HepG2 (cell line): ENCODE data around the gene NRSN2. TPM values are rescaled to one million over a fixed set of nuclear protein-coding genes. Genes with fewer than 3 reads are reported as not detected.

Source experiments
- BCL3 ChIP-seq: sonication (generic); formaldehyde crosslinking; IDR thresholded peaks from 2 replicates; pipeline ENCODE4 v1.5.1; 2020; ENCODE audit warnings: mild to moderate bottlenecking, missing genetic modification reagents, moderate library complexity
- FLYWCH1 ChIP-seq: sonication (generic); formaldehyde crosslinking; IDR thresholded peaks from 2 replicates; pipeline ENCODE4 v1.8.1; 2023; ENCODE audit warnings: mild to moderate bottlenecking, missing genetic modification reagents
- FOXJ3 ChIP-seq: sonication (generic); formaldehyde crosslinking; IDR thresholded peaks from 2 replicates; pipeline ENCODE4 v1.4.0; 2020; ENCODE audit warnings: missing genetic modification reagents, mild to moderate bottlenecking, borderline replicate concordance
- HMGXB3 ChIP-seq: sonication (generic); formaldehyde crosslinking; IDR thresholded peaks from 2 replicates; pipeline ENCODE4 v1.4.0; 2020; ENCODE audit warnings: missing genetic modification reagents, borderline replicate concordance
- HNF1B ChIP-seq: sonication (generic); formaldehyde crosslinking; IDR thresholded peaks from 2 replicates; pipeline ENCODE4 v1.5.1; 2020; ENCODE audit warnings: mild to moderate bottlenecking, moderate library complexity, missing genetic modification reagents
- HNRNPK ChIP-seq: fragments of 200-400 bp; formaldehyde crosslinking; IDR thresholded peaks from 2 replicates; pipeline ENCODE4 v1.6.1; 2018; ENCODE audit warnings: low read length, low read depth, moderate library complexity, mild to moderate bottlenecking; ENCODE audit not compliant: poor library complexity, severe bottlenecking
- HOXA5 ChIP-seq: sonication (generic); formaldehyde crosslinking; IDR thresholded peaks from 2 replicates; pipeline ENCODE4 v1.4.0; 2020; ENCODE audit warnings: missing genetic modification reagents
- MYC ChIP-seq: sonication (generic); formaldehyde crosslinking; IDR thresholded peaks from 2 replicates; pipeline ENCODE4 v1.9.0; 2021; ENCODE audit warnings: missing genetic modification reagents, borderline replicate concordance
- NFATC3 ChIP-seq: sonication (generic); formaldehyde crosslinking; IDR thresholded peaks from 2 replicates; pipeline ENCODE4 v1.5.1; 2020; ENCODE audit warnings: mild to moderate bottlenecking, missing genetic modification reagents
- NFIB ChIP-seq: sonication (generic); formaldehyde crosslinking; IDR thresholded peaks from 2 replicates; pipeline ENCODE4 v1.9.0; 2021; ENCODE audit warnings: missing genetic modification reagents, mild to moderate bottlenecking, borderline replicate concordance
- NR2F6 ChIP-seq, 2 experiments: IDR thresholded peaks; 2 replicates each; pipeline ENCODE4 v1.6.1; 2016; ENCODE audit warnings: antibody characterized with exemption in 1 of 2, mild to moderate bottlenecking in 1 of 2
- RAD51 ChIP-seq: fragments of 450-650 bp; IDR thresholded peaks from 2 replicates; pipeline ENCODE4 v1.6.1; 2016; ENCODE audit warnings: borderline replicate concordance
- RFXAP ChIP-seq: sonication (generic); formaldehyde crosslinking; IDR thresholded peaks from 2 replicates; pipeline ENCODE4 v1.4.0; 2020; ENCODE audit warnings: missing genetic modification reagents, borderline replicate concordance
- TFAP4 ChIP-seq: sonication (generic); IDR thresholded peaks from 2 replicates; pipeline ENCODE4 v1.6.1; 2016; ENCODE audit warnings: low read depth, borderline replicate concordance
- ZMYM4 ChIP-seq: sonication (generic); formaldehyde crosslinking; IDR thresholded peaks from 2 replicates; pipeline ENCODE4 v1.8.1; 2023; ENCODE audit warnings: mild to moderate bottlenecking, missing genetic modification reagents
- ZNF770 ChIP-seq: sonication (generic); formaldehyde crosslinking; IDR thresholded peaks from 2 replicates; pipeline ENCODE4 v1.5.0; 2020; ENCODE audit warnings: mild to moderate bottlenecking, missing genetic modification reagents
- ZNF777 ChIP-seq: sonication (generic); formaldehyde crosslinking; IDR thresholded peaks from 2 replicates; pipeline ENCODE4 v1.4.0; 2020; ENCODE audit warnings: missing genetic modification reagents
- ZSCAN29 ChIP-seq: sonication (generic); formaldehyde crosslinking; conservative IDR thresholded peaks from 2 replicates; pipeline ENCODE4 v1.4.0; 2020; ENCODE audit warnings: mild to moderate bottlenecking, missing genetic modification reagents
- polyA plus RNA-seq, 8 experiments: library from polyadenylated mRNA; depleted of rRNA in 3 of 8; stranded (reverse) in 7 of 8; unstranded in 1 of 8; fragments of >200 nt; fragmentation: Illumina TruSeq in 4 of 8; extraction: Trizol in 4 of 8; gene quantifications; 2 replicates each; pipeline versions ENCODE4 v1.2.1 to v1.2.3, GENCODE V29; 2011 to 2016; ENCODE audit warnings: low read depth in 4 of 8, missing spikeins in 1 of 8, mixed read lengths in 1 of 8; ENCODE audit not compliant: insufficient read depth in 1 of 8
- total RNA-seq, 5 experiments: library from RNA; depleted of rRNA; stranded (reverse); fragments of >200 nt; fragmentation: Illumina TruSeq; extraction: Trizol; gene quantifications; 2 replicates each; pipeline ENCODE4 v1.2.3, GENCODE V29; 2016; ENCODE audit warnings: low read depth in 1 of 5

The NRSN2 gene
- total and polyA plus RNA-seq, 2 of the 13 experiments (the other 11 are each of a cell fraction or from before 2014, with no cell fraction given): 32.3 to 49.4 TPM

- TF ChIP-seq HMGXB3 (CRISPR knock-in tag) (peak; percentile 93), NFIB (CRISPR knock-in tag) (no peak), ZNF770 (CRISPR knock-in tag) (peak; percentile 88), NFATC3 (CRISPR knock-in tag) (no peak; the same call in 1 of the 2 replicates), ZNF777 (CRISPR knock-in tag) (peak; percentile 33), HOXA5 (peak; percentile 86; the same call in 1 of the 2 replicates), NR2F6 (IDR thresholded peaks at IDR 0.05) (peak; percentile 84), NR2F6 (CRISPR knock-in tag; IDR thresholded peaks at IDR 0.05) (peak; percentile 96), BCL3 (CRISPR knock-in tag) (no peak; the same call in 1 of the 2 replicates), HNRNPK (no peak), MYC (CRISPR knock-in tag) (peak; percentile 58; the same call in 1 of the 2 replicates), RAD51 (no peak), TFAP4 (peak; percentile 77; the same call in 1 of the 2 replicates), ZMYM4 (CRISPR knock-in tag) (peak; percentile 88), ZSCAN29 (CRISPR knock-in tag) (peak; percentile 97), HNF1B (CRISPR knock-in tag) (peak; percentile 90; the same call in 1 of the 2 replicates), FOXJ3 (peak; percentile 93), RFXAP (peak; percentile 89), FLYWCH1 (CRISPR knock-in tag) (no peak)
Measured at GRCh38 chr20:396619-397431, 49.9 kb downstream of the NRSN2 start (continued).
